Neural crest cell (in vitro differentiated cells): Measurements from ENCODE around the gene NOL4L. TPM values are rescaled to one million over a fixed set of nuclear protein-coding genes. Genes with fewer than 3 reads are reported as not detected.

Source experiments
- DNase-seq: peaks from one replicate; pipeline ENCODE4 v3.0.0; 2021; ENCODE audit warnings: low read depth, mixed read lengths, low spot score
- H3K27ac Mint-ChIP-seq: one replicate; pipeline ENCODE4 v1.8.0; 2021; ENCODE audit warnings: mild to moderate bottlenecking, mixed read lengths; ENCODE audit not compliant: unreplicated experiment
- H3K27me3 Mint-ChIP-seq: 2 replicates; pipeline ENCODE4 v1.8.0; 2021; ENCODE audit warnings: low read depth, mild to moderate bottlenecking, mixed read lengths
- H3K36me3 Mint-ChIP-seq: 2 replicates; pipeline ENCODE4 v1.8.0; 2021; ENCODE audit warnings: low read depth, mild to moderate bottlenecking, mixed read lengths
- H3K4me1 Mint-ChIP-seq: 2 replicates; pipeline ENCODE4 v1.8.0; 2021; ENCODE audit warnings: mixed read lengths
- H3K4me3 Mint-ChIP-seq: one replicate; pipeline ENCODE4 v1.8.0; 2021; ENCODE audit warnings: mild to moderate bottlenecking, mixed read lengths
- H3K9me3 Mint-ChIP-seq: 2 replicates; pipeline ENCODE4 v1.8.0; 2021; ENCODE audit warnings: mixed read lengths
- total RNA-seq: library from RNA; stranded (reverse); gene quantifications from 2 replicates; pipeline ENCODE4 v1.2.1, GENCODE V29; 2021
- TF ChIP-seq, protein P1 (sequence below): fragments of 200-600 bp; sonication (generic); conservative IDR thresholded peaks from 2 replicates; pipeline ENCODE4 v1.5.0; 2021; ENCODE audit warnings: antibody characterized with exemption, mild to moderate bottlenecking

The NOL4L gene
- total RNA-seq, 1 donor from 2014 or later = 52.3 TPM

DNA sequence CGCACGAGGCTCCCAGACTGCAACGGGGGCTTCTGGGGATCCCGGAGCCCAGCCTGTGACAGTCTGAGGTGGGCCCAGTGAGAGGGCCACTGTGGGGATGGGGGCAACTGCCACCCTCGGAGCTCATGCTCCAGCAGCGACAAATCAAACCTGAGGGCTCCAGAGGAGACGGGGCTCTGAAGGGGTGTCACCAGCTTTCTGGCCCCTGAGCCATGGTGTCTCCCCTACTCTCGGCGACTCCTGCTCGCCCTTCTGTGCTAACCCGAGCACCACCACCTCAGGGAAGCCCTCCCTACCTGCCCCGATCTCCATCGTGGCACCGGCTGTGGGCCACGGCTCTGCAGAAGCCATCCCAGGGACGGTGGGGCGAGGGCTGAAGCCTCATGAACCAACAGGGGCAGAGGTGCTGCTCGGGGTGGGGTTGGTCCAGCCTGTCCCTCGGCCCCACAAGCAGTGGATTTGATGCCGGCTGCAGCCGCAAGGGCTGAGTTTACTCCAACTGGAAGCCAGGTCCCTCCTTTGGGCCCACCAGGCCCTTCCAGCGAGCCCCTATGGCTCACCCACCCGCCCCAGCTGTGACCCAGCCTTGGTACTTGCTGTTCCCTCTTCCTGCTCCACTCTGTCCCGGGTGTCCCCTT lies 124.3 kb downstream of the NOL4L start:
- H3K36me3 Mint-ChIP-seq = no peaks in the 10 kb centered on the region
- TF ChIP-seq, protein P1, sequence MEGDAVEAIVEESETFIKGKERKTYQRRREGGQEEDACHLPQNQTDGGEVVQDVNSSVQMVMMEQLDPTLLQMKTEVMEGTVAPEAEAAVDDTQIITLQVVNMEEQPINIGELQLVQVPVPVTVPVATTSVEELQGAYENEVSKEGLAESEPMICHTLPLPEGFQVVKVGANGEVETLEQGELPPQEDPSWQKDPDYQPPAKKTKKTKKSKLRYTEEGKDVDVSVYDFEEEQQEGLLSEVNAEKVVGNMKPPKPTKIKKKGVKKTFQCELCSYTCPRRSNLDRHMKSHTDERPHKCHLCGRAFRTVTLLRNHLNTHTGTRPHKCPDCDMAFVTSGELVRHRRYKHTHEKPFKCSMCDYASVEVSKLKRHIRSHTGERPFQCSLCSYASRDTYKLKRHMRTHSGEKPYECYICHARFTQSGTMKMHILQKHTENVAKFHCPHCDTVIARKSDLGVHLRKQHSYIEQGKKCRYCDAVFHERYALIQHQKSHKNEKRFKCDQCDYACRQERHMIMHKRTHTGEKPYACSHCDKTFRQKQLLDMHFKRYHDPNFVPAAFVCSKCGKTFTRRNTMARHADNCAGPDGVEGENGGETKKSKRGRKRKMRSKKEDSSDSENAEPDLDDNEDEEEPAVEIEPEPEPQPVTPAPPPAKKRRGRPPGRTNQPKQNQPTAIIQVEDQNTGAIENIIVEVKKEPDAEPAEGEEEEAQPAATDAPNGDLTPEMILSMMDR = no peak
- no peak for DNase-seq
- no peak overlapping the region for H3K27ac Mint-ChIP-seq
- H3K4me1 Mint-ChIP-seq = peaks cover 56% of the 10 kb centered on the region
- H3K27me3 Mint-ChIP-seq = peaks cover 4% of the 10 kb centered on the region
- no peaks in the 10 kb centered on the region for H3K9me3 Mint-ChIP-seq
- H3K4me3 Mint-ChIP-seq = no peak overlapping the region

DNA sequence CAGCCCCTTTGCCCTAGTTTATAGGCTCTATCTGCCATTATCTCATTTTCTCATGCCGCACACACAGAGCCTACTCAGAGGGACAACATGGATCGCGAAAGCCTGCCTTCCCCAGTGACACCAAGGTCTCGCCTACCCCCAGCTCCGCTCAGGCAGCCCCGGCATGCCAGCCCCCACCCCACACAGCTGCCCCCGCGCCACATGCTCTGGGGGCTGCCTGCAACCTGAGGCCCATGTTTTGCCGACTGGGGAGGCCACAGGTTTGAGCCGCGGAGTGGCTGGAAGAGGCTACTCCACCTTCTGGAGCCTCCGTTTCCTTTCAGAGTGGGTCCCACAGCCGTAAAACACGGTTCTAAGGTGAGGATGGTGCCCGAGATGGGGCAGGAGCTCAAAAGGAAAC lies 124.9 kb downstream of the NOL4L start:
- Mint-ChIP-seq H3K9me3 (no peaks in the 10 kb centered on the region), H3K27me3 (peaks cover 4% of the 10 kb centered on the region), H3K36me3 (no peaks in the 10 kb centered on the region), H3K4me1 (peaks cover 50% of the 10 kb centered on the region), H3K4me3 (no peak overlapping the region), H3K27ac (no peak overlapping the region)
- TF ChIP-seq, protein P1 = no peak
- DNase-seq = no peak

DNA sequence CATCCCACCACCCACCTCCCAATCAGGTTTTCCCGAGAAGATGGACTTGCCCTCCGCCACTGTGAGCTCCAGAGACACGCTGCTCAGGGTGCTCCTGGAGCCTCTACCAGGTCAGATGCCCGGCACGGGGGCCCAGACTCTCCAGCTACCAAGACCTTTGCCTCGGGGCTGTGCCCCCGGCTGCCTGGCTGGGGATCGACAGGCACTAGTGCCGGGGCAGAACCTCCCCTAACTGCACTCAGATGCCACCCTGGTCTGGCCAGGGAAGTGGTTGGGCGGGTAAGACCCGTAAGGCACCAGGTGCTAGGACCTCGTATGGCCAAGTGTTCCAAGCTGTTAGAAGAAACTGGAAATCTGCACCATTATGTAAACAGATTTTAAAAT lies 126.3 kb downstream of the NOL4L start:
- peaks cover 9% of the 10 kb centered on the region for H3K27me3 Mint-ChIP-seq
- peaks cover 37% of the 10 kb centered on the region for H3K4me1 Mint-ChIP-seq
- no peak overlapping the region for H3K27ac Mint-ChIP-seq
- DNase-seq = no peak
- TF ChIP-seq, protein P1 = no peak
- H3K4me3 Mint-ChIP-seq = peak overlapping the region; percentile 79
- no peaks in the 10 kb centered on the region for H3K9me3 Mint-ChIP-seq
- H3K36me3 Mint-ChIP-seq = no peaks in the 10 kb centered on the region

DNA sequence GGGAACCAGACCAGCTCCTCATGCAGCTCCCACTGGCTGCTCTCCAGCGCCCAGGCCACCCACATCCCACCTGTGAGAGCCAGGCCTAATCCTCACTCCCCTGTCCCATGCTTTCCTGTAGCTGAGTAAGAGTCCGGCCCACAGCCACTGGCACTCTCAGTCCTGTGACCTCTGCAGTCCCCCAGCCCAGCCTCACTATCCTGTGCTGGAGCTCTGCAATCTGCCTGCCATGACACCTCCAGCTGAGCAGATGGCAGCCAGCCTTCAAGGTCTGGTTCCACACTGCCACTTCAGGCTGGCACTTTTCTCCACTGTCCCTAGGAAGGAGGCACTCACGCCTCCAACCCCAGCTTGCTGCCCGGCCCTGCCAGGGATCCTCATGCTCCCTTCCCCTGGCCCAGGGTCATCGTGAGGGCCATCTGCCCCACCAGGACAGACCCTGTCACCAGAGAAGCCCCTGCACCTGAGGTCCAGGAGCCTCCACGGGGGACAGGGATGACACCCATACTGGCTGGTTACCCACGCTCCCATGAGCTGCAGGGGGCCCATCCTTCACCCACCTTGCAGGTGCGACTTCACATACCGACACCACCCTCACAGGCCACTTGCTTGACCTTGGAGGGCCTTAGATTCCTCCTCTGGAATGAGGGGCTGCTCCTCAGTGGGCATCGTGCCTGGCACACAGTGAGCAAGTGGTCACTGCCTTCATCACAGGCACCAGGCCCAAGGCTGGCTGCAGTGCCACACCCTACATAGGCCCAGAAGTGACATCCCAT lies 126.9 kb downstream of the NOL4L start:
- Mint-ChIP-seq H3K4me1 (peaks cover 32% of the 10 kb centered on the region), H3K9me3 (no peaks in the 10 kb centered on the region), H3K4me3 (peak overlapping the region; percentile 79), H3K27ac (no peak overlapping the region), H3K36me3 (no peaks in the 10 kb centered on the region), H3K27me3 (peaks cover 7% of the 10 kb centered on the region)
- no peak for DNase-seq
- TF ChIP-seq, protein P1 = no peak

DNA sequence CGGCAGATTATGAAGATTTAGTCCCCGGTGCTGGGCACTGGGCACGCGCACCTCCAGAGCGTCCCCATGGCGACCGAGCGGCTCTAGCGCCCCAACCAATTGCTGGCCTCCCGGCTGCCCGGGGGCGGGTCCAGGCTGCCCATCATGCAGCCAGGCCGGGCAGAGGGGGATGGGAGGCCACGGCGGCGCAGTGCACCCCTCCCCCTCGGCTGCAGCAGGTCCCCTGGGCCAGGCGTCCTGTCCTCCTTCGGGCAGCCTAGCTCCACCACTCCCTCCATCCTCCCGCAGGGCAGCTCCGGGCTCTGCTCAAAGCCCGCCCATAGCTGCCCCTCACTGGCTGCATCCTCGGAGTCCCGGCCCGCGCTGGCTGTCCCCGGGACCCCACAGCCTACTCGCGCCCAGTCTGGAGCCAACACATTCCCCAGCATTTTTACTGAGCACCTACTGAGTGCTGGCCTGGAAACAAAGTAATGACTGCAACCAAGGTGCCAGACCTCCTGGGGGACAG lies 127.6 kb downstream of the NOL4L start:
- peak overlapping the region; percentile 79 for H3K4me3 Mint-ChIP-seq
- peak; percentile 85 for DNase-seq
- TF ChIP-seq, protein P1 = no peak
- H3K4me1 Mint-ChIP-seq = peaks cover 27% of the 10 kb centered on the region
- H3K27ac Mint-ChIP-seq = no peak overlapping the region
- no peaks in the 10 kb centered on the region for H3K9me3 Mint-ChIP-seq
- H3K36me3 Mint-ChIP-seq = peaks cover 2% of the 10 kb centered on the region
- peaks cover 7% of the 10 kb centered on the region for H3K27me3 Mint-ChIP-seq
